Central memory CD4-positive, alpha-beta T cell (primary cell): Measurements from ENCODE around the gene PTOV1.
A peak's percentile ranks its signal among the peaks of the same experiment; 100 is the strongest.

Experiments
- DNase-seq: peaks from one replicate; pipeline ENCODE4 v3.0.0; 2022

The PTOV1 gene

DNA sequence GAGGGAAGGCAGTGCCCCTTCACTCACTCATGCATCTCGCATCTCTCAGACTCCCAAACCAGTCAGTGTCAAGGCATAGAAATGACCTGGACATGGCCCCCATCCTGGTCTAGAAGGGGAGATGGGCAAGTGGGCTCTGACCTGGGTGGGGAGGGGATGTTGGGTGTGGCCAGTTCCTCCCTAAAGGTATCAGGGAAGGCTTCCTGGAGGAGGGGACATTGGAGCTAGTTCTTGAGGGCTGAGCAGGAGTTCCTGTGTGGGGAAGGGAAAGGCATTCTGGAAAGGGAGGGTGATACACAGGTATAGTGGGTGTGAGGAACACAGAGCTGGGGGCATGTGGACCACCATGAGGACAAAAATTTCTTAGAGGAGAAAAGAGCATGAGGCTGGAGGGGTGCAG is 41.8 kb downstream of the PTOV1 start:
- no peak for DNase-seq

DNA sequence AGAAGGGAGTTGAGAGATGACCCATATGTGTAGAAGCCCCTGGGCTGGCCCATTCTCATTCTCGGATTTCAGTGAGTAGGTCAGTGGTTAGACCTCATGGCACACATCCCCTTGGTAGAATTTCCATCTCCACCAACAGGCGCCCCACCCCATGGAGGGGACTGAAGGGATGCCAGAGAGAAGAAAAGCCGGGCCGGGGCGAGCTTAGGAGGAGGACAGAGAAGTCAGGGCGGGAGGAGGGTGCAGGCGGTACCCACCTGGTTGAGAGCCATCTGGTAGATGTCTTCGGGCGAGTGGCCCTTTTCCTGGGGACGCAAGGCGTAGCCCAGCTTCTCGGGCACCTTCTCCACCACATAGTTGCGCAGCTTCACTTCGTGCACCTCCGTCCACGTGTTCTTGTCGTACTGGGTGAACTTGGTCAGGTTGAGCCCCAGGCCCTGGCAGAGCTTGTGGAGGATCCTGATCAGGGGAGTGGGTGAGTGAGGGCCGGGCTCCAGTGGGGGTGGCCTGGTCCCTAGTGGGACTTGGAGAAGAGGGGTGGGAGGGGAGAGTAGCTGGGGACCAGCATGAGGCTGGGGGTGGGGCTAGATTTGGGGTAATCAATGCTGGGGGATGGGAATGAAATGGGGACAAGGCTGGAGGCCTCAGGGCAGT is 43.2 kb downstream of the PTOV1 start:
- DNase-seq: no peak

DNA sequence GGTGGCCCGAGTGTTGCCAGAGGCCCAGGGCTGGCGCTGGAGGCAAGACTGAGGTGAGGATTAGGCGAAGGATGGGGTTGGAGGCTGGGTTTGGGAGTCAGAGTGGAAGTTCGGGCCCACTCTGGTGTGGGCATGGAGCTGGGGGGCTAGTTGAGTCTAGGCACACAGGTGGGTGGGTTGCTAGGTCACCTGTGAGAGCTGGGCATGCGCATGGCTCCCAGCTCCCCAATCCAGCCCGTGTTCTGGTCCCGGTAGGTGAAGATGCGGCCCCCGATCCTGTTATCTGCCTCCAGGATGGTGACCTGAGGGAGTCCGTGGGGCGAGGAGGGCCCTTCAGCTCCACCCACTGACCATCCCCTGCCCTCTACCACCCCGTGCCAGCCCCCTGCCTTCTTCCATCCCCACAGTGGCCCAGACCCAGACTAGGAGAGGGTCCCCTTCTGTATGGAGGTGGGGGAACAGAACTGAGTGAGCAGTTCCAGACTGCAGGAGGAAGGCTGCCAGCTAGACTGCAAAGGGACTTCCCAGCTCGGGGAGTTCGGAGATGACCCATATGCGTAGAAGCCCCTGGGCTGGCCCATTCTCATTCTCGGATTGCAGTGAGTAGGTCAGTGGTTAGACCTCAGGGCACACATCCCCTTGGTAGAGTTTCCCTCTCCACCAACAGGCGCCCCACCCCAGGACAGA is 44.1 kb downstream of the PTOV1 start:
- DNase-seq: peak; percentile 48

DNA sequence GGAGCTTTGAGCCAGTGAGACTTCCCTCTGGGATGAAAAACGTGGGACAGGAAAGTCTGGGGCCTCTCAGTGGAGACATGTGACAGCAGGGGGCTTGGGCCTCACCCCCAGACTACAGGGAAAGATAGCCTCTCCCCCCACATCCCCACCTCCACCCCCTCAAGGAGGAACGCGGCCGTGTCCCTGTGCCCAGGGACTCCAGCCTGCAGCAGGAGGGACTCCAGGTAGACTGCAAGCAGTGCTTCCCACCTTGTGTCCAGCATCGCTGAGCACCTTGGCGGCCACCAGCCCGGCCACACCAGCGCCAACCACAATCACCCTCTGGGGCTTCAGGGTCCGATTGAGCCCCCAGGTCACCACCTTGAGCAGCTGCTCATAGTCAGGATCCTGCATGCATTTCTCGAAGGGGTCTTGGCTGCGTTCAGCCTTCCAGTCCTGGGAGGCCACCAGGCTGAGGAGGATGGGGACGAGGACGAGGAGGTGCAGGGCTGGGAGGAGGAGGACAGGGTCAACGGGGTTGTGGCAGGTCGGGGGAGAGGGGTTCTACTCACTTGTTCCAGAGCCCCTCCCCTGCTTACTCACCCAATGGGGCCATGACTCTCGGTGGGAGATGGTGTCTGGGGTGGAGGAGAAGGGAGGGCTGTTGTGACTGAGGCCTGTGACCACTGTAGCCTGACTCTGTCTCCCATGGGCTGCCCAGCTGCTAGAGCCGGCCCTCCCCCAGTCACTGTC is 44.8 kb downstream of the PTOV1 start:
- no peak for DNase-seq

DNA sequence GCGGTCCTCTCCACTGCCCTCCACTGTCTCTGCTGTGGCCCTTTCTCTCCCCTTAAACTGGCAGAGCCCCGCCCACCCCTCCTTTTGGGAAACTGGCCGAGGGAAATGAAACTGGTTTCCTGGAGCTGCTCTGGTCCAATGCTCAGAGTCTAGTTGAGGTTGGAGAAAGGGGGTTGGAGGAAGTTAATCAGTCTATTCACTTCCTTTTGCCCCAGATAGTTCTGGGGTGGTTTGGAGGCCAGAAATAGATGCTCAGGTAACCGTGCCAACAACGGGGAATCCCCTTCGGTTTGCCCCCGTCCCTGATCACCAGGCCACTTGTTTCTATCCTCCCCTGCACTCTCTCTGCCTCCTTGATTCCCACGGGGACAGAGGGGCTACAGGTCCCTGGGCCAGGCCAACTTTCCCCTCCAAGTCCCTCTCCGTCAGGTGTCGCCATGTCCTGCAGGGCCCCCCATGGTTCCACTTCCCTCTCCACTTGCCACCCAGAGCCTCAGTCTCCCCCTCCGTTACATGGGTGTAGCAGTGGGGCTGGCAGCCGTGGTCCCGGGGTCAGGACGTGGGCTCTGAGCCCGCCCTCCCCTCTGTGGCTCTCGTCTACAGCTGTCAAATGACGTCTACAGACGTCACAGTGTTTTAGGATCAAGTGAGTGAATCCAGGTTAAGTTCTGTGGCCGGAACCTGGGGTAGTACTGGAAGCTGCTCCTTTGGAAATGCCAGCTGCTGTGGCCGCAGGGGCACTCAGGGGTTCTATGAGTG is 46.1 kb downstream of the PTOV1 start, which contains the start of gene IL4I1:
IL4I1 (minus strand) TSS at position 25 of the 759 bp plus-strand sequence. CDS start 727 bp downstream, outside the sequence.
- DNase-seq: peak; percentile 85

DNA sequence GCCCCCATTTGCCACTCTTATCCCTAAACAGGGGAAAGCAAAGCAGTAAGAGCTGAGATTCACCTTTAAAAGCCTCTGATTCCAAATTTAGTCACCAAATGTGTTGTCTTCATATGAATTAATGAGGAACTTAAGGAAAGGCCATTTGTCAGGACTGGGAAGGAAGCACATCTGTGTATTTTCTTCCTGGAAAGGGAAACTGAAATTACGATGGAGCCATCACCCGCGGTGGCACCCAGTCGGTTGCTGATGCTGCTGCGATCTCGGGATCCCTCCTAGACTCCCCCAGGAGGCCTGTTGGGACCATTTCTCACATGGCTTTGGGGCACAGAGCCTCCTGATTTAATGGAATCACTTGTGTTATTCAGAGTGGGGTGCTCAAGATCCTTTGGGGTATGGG is 53.2 kb downstream of the PTOV1 start:
- no peak for DNase-seq

DNA sequence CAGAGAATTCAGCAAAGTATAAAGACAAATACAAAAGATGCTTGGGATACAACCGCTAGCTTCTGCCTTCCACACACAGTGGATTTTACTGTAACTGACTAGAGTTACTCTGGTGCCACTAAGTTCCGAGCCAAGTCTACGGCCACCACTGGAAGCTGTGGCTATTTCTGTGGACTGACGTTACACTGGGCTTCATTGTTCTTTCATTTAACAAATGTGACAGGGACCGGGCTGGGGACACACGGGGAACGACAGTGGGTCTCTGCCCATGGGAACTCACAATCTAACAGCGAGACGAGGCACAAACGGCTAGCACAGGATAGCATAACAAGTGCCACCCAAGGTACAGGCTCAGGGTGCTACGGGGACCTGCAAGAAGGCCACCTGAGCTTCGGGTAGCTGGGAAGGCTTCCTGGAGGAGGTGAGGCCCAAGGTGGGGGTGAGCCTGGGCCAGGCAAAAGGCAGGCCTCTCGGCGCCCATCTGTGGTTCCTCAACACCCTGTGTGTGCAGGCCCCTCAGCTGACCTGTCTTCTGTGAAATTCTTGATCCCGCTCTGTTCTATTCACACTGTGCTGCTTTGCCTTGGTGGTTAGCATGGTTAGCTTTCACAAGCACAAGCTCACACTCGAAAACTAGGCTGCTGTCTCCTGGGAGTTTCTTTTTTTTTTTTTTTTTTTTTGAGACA is 56.1 kb downstream of the PTOV1 start:
- DNase-seq: no peak

DNA sequence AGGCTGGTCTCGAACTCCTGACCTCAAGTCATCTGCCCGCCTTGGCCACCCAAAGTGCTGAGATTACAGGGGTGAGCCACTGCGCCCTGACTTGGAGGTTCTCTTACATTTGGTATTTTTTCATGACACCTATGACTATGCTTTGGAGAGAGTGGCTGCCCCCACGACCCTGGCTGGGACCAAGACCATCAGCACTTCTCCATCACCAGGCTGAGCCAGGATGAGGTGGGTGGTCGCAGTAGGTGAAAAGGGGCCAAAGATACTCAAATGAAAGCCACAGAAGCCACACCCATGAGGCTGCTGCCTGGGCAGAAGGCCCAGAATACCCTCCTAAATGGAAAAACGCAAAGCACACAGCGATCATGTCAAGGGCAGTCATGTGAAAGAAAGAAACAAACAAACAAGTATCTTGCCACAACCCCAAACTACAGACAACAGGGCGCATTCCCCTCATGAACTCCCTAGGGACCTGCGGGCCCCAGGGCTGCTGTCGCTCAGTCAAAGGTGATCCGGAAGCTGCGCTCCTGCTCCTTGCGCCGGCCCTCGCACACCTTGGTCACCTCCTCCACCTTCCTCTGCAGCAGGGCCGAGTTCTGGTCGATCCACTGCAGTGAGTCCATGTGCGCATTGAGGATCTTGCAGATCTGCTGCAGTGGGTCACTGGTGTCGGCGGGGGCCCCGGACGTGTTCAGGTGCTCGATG is 56.9 kb downstream of the PTOV1 start:
- DNase-seq: no peak

DNA sequence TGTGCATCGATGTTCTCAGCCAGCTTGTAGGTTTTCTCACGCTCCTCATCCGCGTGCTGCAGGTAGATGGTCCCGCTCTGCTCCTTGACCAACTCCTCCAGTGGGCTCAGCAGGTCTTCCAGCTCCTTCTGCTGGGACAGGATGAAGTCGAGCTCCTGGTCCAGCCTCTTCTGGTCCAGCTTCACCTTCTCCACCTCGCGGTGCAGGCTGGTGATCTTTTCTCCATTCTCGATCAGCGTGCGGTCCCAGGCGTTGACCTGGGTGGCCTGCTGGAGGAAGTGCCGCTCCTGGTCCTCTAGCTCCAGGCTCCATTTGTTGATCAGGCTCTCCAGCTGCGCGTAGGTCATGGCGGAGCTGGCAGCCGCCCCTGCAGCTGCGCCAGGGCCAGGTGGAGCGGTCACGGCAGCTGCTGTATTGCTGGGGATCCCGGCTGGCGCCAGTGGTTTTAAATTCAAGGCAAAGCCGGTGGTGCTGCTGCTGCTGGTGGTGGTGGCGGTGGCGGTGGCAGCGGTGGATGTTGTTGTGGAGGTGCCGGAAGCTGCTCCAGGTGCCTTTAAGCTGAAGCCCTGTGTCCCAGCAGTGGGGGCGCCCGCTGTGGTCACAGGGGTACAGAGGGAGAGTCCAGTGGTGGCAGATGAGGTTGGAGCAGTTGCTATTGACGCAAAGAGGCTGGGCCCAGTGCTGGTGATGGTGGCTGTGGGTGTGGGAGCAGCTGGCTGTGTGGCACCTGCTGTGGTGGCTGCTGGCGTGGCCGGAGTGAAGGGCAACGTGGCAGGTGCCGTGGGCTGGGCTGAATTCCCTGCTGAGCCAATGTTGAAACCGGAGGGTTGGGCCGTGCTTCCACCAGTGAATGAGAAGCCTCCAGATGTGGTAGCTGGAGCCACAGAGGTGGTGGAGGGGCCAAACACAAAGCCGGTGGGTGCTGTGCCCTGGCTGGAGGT is 57.8 kb downstream of the PTOV1 start:
- DNase-seq: no peak

DNA sequence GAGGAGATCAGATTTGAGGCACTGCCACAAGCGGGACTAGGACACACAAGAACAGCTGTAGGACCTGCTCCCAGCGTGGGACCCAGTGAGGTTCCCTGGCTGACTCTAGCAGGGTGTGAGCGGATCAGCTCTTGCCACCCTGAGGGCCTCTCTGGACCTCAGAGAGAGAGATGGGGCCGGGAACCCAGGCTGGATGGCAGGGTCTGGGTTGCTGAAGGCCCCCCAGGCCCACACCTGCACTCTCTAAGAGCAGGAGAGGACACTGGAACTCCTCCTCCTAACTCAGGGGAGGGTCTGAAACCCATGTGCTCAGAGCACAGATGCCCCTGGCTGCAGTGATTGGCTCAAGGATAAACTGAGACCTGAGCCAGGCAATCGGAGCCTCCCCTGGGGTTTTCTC is 59.2 kb downstream of the PTOV1 start:
- no peak for DNase-seq
